HG03066 (cell line): ENCODE results near the gene RABEP1.
"Not testable (repeated sequence)": the region's sequence is repeated elsewhere in the genome, so short reads cannot be mapped to it uniquely, and the experiment has no call there.

Source experiments
- ATAC-seq: cut with Tn5 transposase; IDR thresholded peaks from one replicate; pipeline ENCODE4 v1.9.1; 2021; ENCODE audit warnings: low read depth; ENCODE audit not compliant: unreplicated experiment

RABEP1 gene

GRCh38 chr17:5281814-5282641 lies at the start of gene RABEP1:
Gene RABEP1 (plus strand): TSS chr17:5282284. CDS start chr17:5282487, 203 bp downstream.
- no peak for ATAC-seq

GRCh38 chr17:5233492-5233891 lies 48.6 kb upstream of the RABEP1 start:
- not testable (repeated sequence) for ATAC-seq

- ATAC-seq, result peak; percentile 61
Observed at GRCh38 chr17:5234645-5235576, 47.2 kb upstream of the RABEP1 start, which contains the start of gene SCIMP. Gene SCIMP (minus strand): TSS chr17:5234860. CDS start chr17:5234755, 105 bp downstream.

GRCh38 chr17:5236938-5237540 lies 45.0 kb upstream of the RABEP1 start:
- no peak for ATAC-seq

GRCh38 chr17:5237541-5238016 lies 44.5 kb upstream of the RABEP1 start:
- ATAC-seq, result no peak

GRCh38 chr17:5238333-5238732 lies 43.8 kb upstream of the RABEP1 start:
- no peak for ATAC-seq

- ATAC-seq, result not testable (repeated sequence)
Observed at GRCh38 chr17:5239769-5240168, 42.3 kb upstream of the RABEP1 start.

GRCh38 chr17:5241861-5242671 lies 40.0 kb upstream of the RABEP1 start:
- ATAC-seq, result peak; percentile 50

GRCh38 chr17:5247621-5248020 lies 34.5 kb upstream of the RABEP1 start:
- ATAC-seq, result no peak

GRCh38 chr17:5248821-5249479 lies 33.1 kb upstream of the RABEP1 start:
- no peak for ATAC-seq

GRCh38 chr17:5249615-5250014 lies 32.5 kb upstream of the RABEP1 start:
- ATAC-seq, result no peak

- no peak for ATAC-seq
Observed at GRCh38 chr17:5254414-5254813, 27.7 kb upstream of the RABEP1 start.

- no peak for ATAC-seq
Observed at GRCh38 chr17:5254903-5255521, 27.1 kb upstream of the RABEP1 start.

- no peak for ATAC-seq
Observed at GRCh38 chr17:5257124-5257523, 25.0 kb upstream of the RABEP1 start.

- ATAC-seq, result no peak
Observed at GRCh38 chr17:5260542-5260941, 21.5 kb upstream of the RABEP1 start.

GRCh38 chr17:5262416-5262991 lies 19.6 kb upstream of the RABEP1 start:
- no peak for ATAC-seq

GRCh38 chr17:5263441-5263840 lies 18.6 kb upstream of the RABEP1 start:
- ATAC-seq, result no peak

- ATAC-seq, result no peak
Observed at GRCh38 chr17:5264893-5265292, 17.2 kb upstream of the RABEP1 start.
